C4-2B (cell line): ENCODE results near the gene TMEM165.
A peak's percentile ranks its signal among the peaks of the same experiment; 100 is the strongest.

Experiments
- CTCF ChIP-seq: fragments of 450-650 bp; conservative IDR thresholded peaks from 2 replicates; pipeline ENCODE4 v1.5.1; 2017; ENCODE audit warnings: mild to moderate bottlenecking
- ZFX ChIP-seq: fragments of 450-650 bp; IDR thresholded peaks from 2 replicates; pipeline ENCODE4 v1.6.1; 2017

GRCh38 chr4:55346851-55347255 lies 48.9 kb upstream of the TMEM165 start:
- TF ChIP-seq CTCF (no peak), ZFX (0 out of 2 replicates have a peak, but pooled peaks have one; percentile 70)
